Fibroblast of lung (primary cell): ENCODE measurements around the gene AIPL1. TPM values are rescaled to one million over a fixed set of nuclear protein-coding genes. Genes with fewer than 3 reads are reported as not detected.

Experiments used
- DNase-seq, 2 donors: peaks; one replicate each; pipeline versions ENCODE4 v3.0.0 to v3.0.0-alpha.2; 2010; ENCODE audit warnings: low read depth in 2 of 2
- H2AFZ ChIP-seq: 2 replicates; pipeline ENCODE4 v1.5.1; 2012; ENCODE audit warnings: low read length, control low read depth, inconsistent platforms
- H3K27ac ChIP-seq: 2 replicates; pipeline ENCODE4 v1.5.1; 2011; ENCODE audit warnings: low read length, control low read depth; ENCODE audit not compliant: insufficient read depth
- H3K27me3 ChIP-seq: 2 replicates; pipeline ENCODE4 v1.5.1; 2011; ENCODE audit warnings: mild to moderate bottlenecking, low read length; ENCODE audit not compliant: control insufficient read depth, insufficient read depth
- H3K36me3 ChIP-seq: 2 replicates; pipeline ENCODE4 v1.5.1; 2011; ENCODE audit warnings: low read length; ENCODE audit not compliant: control insufficient read depth, insufficient read depth
- H3K4me1 ChIP-seq: 2 replicates; pipeline ENCODE4 v1.5.1; 2011; ENCODE audit warnings: low read length; ENCODE audit not compliant: control insufficient read depth, insufficient read depth; ENCODE audit errors: extremely low read depth
- H3K4me2 ChIP-seq: 2 replicates; pipeline ENCODE4 v1.5.1; 2011; ENCODE audit warnings: low read length, control low read depth; ENCODE audit not compliant: insufficient read depth; ENCODE audit errors: extremely low read depth
- H3K4me3 ChIP-seq, 4 experiments: fragments of 200-600 bp in 1 of 4; sonication (generic) in 1 of 4; replicated peaks in 1 of 4; 2 replicates each; pipeline ENCODE4 v1.5.1; 2011 to 2016; ENCODE audit warnings: low read length in 4 of 4, low read depth in 3 of 4, mild to moderate bottlenecking in 3 of 4, control low read depth in 2 of 4, inconsistent platforms in 1 of 4, mixed read lengths in 1 of 4; ENCODE audit not compliant: insufficient read depth in 1 of 4; ENCODE audit errors: control extremely low read depth in 1 of 4
- H3K79me2 ChIP-seq: 2 replicates; pipeline ENCODE4 v1.5.1; 2012; ENCODE audit warnings: mild to moderate bottlenecking, low read length, inconsistent platforms; ENCODE audit not compliant: control insufficient read depth, insufficient read depth
- H3K9ac ChIP-seq: 2 replicates; pipeline ENCODE4 v1.5.1; 2011; ENCODE audit warnings: mild to moderate bottlenecking, low read length, control low read depth; ENCODE audit not compliant: insufficient read depth
- H3K9me3 ChIP-seq: 2 replicates; pipeline ENCODE4 v1.5.1; 2012; ENCODE audit warnings: low read depth, low read length; ENCODE audit not compliant: control insufficient read depth, insufficient read depth
- H4K20me1 ChIP-seq: 2 replicates; pipeline ENCODE4 v1.5.1; 2011; ENCODE audit warnings: low read length; ENCODE audit not compliant: control insufficient read depth, insufficient read depth; ENCODE audit errors: extremely low read depth
- CTCF ChIP-seq, 2 donors: IDR thresholded peaks in 1 of 2; conservative IDR thresholded peaks in 1 of 2; 1 replicate in 1 of 2; 2 replicates in 1 of 2; pipeline ENCODE4 v1.5.1; 2011 to 2012; ENCODE audit warnings: low read length in 2 of 2, control low read depth in 1 of 2, inconsistent platforms in 1 of 2, low read depth in 1 of 2, mild to moderate bottlenecking in 1 of 2
- EZH2 ChIP-seq: IDR thresholded peaks from 2 replicates; pipeline ENCODE4 v1.5.1; 2012; ENCODE audit warnings: low read length, control low read depth, mild to moderate bottlenecking; ENCODE audit errors: missing control alignments
- polyA plus RNA-seq, 2 donors: library from polyadenylated mRNA; depleted of rRNA in 1 of 2; stranded (reverse) in 1 of 2; unstranded in 1 of 2; fragments of >200 nt; gene quantifications; 2 replicates each; pipeline ENCODE4 v1.2.1, GENCODE V29; 2011 to 2012; ENCODE audit warnings: missing spikeins in 1 of 2
- total RNA-seq: library from RNA; depleted of rRNA; stranded (reverse); fragments of >200 nt; gene quantifications from 2 replicates; pipeline ENCODE4 v1.2.1, GENCODE V29; 2014

AIPL1 gene
- total and polyA plus RNA-seq, 2 donors (not counting 1 experiment from before 2014, with no cell fraction given), result 0.05 TPM; not detected in 1

- Histone ChIP-seq H3K4me3 (no peak overlapping the region), H3K79me2 (no peaks in the 10 kb centered on the region), H2AFZ (no peak overlapping the region), H4K20me1 (no peaks in the 10 kb centered on the region), H3K9ac (no peak overlapping the region), H3K36me3 (no peaks in the 10 kb centered on the region), H3K4me1 (no peaks in the 10 kb centered on the region), H3K27me3 (no peaks in the 10 kb centered on the region), H3K4me2 (no peak overlapping the region), H3K9me3 (no peaks in the 10 kb centered on the region), H3K27ac (no peak overlapping the region)
- DNase-seq, result no peak
- TF ChIP-seq EZH2, result no peak
- TF ChIP-seq CTCF (conservative IDR thresholded peaks at IDR 0.05 in 1 of 2, IDR thresholded peaks at IDR 0.05 in 1 of 2; ENCODE audit: low read depth in 1 of 2, low read length in 2 of 2), result no peak
Observed at GRCh38 chr17:6429266-6429665, 5.7 kb downstream of the AIPL1 start.

GRCh38 chr17:6428207-6428965, 6.5 kb downstream of the AIPL1 start:
- H3K9ac ChIP-seq, result no peak overlapping the region
- no peaks in the 10 kb centered on the region for H3K4me1 ChIP-seq
- no peaks in the 10 kb centered on the region for H3K36me3 ChIP-seq
- H3K9me3 ChIP-seq, result no peaks in the 10 kb centered on the region
- no peak overlapping the region for H3K4me3 ChIP-seq
- TF ChIP-seq CTCF (conservative IDR thresholded peaks at IDR 0.05 in 1 of 2, IDR thresholded peaks at IDR 0.05 in 1 of 2; ENCODE audit: low read depth in 1 of 2, low read length in 2 of 2) (no peak), EZH2 (no peak)
- H3K27ac ChIP-seq, result no peak overlapping the region
- DNase-seq, result no peak
- no peaks in the 10 kb centered on the region for H4K20me1 ChIP-seq
- no peaks in the 10 kb centered on the region for H3K27me3 ChIP-seq
- no peak overlapping the region for H3K4me2 ChIP-seq
- H3K79me2 ChIP-seq, result no peaks in the 10 kb centered on the region
- no peak overlapping the region for H2AFZ ChIP-seq

GRCh38 chr17:6427279-6427781, 7.6 kb downstream of the AIPL1 start:
- Histone ChIP-seq H3K79me2 (no peaks in the 10 kb centered on the region), H3K27me3 (no peaks in the 10 kb centered on the region), H3K9ac (no peak overlapping the region), H3K36me3 (no peaks in the 10 kb centered on the region), H3K27ac (no peak overlapping the region), H4K20me1 (no peaks in the 10 kb centered on the region), H3K4me3 (peak overlapping the region in 1 of 4 experiments; percentile 36), H3K4me2 (no peak overlapping the region), H2AFZ (peak overlapping the region; percentile 54), H3K4me1 (no peaks in the 10 kb centered on the region), H3K9me3 (no peaks in the 10 kb centered on the region)
- DNase-seq, result peak; percentile 22 to 62
- no peak for TF ChIP-seq CTCF (conservative IDR thresholded peaks at IDR 0.05 in 1 of 2, IDR thresholded peaks at IDR 0.05 in 1 of 2; ENCODE audit: low read depth in 1 of 2, low read length in 2 of 2)
- no peak for TF ChIP-seq EZH2
